Thoracic aorta (tissue), 2 donors: ENCODE results near the gene CRTC1. TPM values are rescaled to one million over a fixed set of nuclear protein-coding genes. Genes with fewer than 3 reads are reported as not detected.
A peak's percentile ranks its signal among the peaks of the same experiment; 100 is the strongest.

Experiments
- ATAC-seq: fragments of 150-250 bp; one replicate; pipeline ENCODE4 v1.8.0; 2017; ENCODE audit warnings: low read depth; ENCODE audit not compliant: insufficient number of reproducible peaks, low FRiP score
- DNase-seq: peaks from one replicate; pipeline ENCODE4 v3.0.0-alpha.2; 2020; ENCODE audit warnings: low spot score
- H3K27ac ChIP-seq, 2 donors: fragments of 200-600 bp; sonication (generic); 1 replicate in 1 of 2; 2 replicates in 1 of 2; pipeline ENCODE4 v1.5.1; 2016; ENCODE audit warnings: mild to moderate bottlenecking in 2 of 2, moderate library complexity in 2 of 2
- H3K27me3 ChIP-seq: fragments of 200-600 bp; sonication (generic); replicated peaks from 2 replicates; pipeline ENCODE4 v1.6.0; 2016; ENCODE audit warnings: mild to moderate bottlenecking; ENCODE audit not compliant: insufficient read depth
- H3K36me3 ChIP-seq: fragments of 200-600 bp; sonication (generic); one replicate; pipeline ENCODE4 v1.5.1; 2016
- H3K4me1 ChIP-seq, 2 donors: fragments of 200-600 bp; sonication (generic); 1 replicate in 1 of 2; 2 replicates in 1 of 2; pipeline versions ENCODE4 v1.5.1 to v1.6.0; 2016; ENCODE audit warnings: low read depth in 2 of 2, mild to moderate bottlenecking in 1 of 2; ENCODE audit not compliant: control insufficient read depth in 1 of 2
- H3K4me3 ChIP-seq: fragments of 200-600 bp; sonication (generic); 2 replicates; pipeline ENCODE4 v1.5.1; 2016; ENCODE audit warnings: mild to moderate bottlenecking
- H3K9me3 ChIP-seq: fragments of 200-600 bp; sonication (generic); 2 replicates; pipeline ENCODE4 v1.5.1; 2016
- CTCF ChIP-seq: fragments of 200-600 bp; sonication (generic); IDR thresholded peaks from one replicate; pipeline ENCODE4 v1.5.1; 2019; ENCODE audit warnings: antibody characterized with exemption
- total RNA-seq, 2 donors: library from RNA; depleted of rRNA; stranded (reverse); fragments of >200 nt; gene quantifications; one replicate each; pipeline versions ENCODE4 v1.1.0 to v1.2.3, GENCODE V29; 2016

The CRTC1 gene
- total RNA-seq, 2 donors from 2014 or later: 8.7 to 11.2 TPM

GRCh38 chr19:18762125-18763023 lies 78.9 kb downstream of the CRTC1 start:
- no peak for TF ChIP-seq CTCF
- no peak for DNase-seq

GRCh38 chr19:18763674-18764590 lies 80.5 kb downstream of the CRTC1 start:
- DNase-seq: no peak

More at GRCh38 chr19:18762125-18763023, 78.9 kb downstream of the CRTC1 start:
- H3K27ac ChIP-seq: no peak overlapping the region
- H3K4me3 ChIP-seq: peak overlapping the region; percentile 40
- peaks cover 4 to 21% of the 10 kb centered on the region in 2 donors for H3K4me1 ChIP-seq
- no peaks in the 10 kb centered on the region for H3K9me3 ChIP-seq
- no peak for ATAC-seq
- H3K36me3 ChIP-seq: peaks cover under 1% of the 10 kb centered on the region
- H3K27me3 ChIP-seq: no peaks in the 10 kb centered on the region

GRCh38 chr19:18764591-18765051 lies 81.1 kb downstream of the CRTC1 start:
- no peak overlapping the region for H3K27ac ChIP-seq
- H3K9me3 ChIP-seq: no peaks in the 10 kb centered on the region

More at GRCh38 chr19:18763674-18764590, 80.5 kb downstream of the CRTC1 start:
- no peak overlapping the region for H3K4me3 ChIP-seq
- no peaks in the 10 kb centered on the region for H3K9me3 ChIP-seq
- ATAC-seq: no peak
- H3K36me3 ChIP-seq: no peaks in the 10 kb centered on the region
- no peak overlapping the region for H3K27ac ChIP-seq
- no peaks in the 10 kb centered on the region for H3K27me3 ChIP-seq
- no peak for TF ChIP-seq CTCF
- peaks cover 4 to 21% of the 10 kb centered on the region in 2 donors for H3K4me1 ChIP-seq

GRCh38 chr19:18765224-18765623 lies 81.7 kb downstream of the CRTC1 start:
- Histone ChIP-seq H3K36me3 (no peaks in the 10 kb centered on the region), H3K4me1 (peaks cover 4 to 21% of the 10 kb centered on the region in 2 donors), H3K27me3 (no peaks in the 10 kb centered on the region), H3K27ac (no peak overlapping the region), H3K9me3 (no peaks in the 10 kb centered on the region), H3K4me3 (no peak overlapping the region)
- TF ChIP-seq CTCF: no peak
- no peak for ATAC-seq
- DNase-seq: no peak

More at GRCh38 chr19:18764591-18765051, 81.1 kb downstream of the CRTC1 start:
- TF ChIP-seq CTCF: no peak
- Histone ChIP-seq H3K4me1 (peaks cover 4 to 21% of the 10 kb centered on the region in 2 donors), H3K27me3 (no peaks in the 10 kb centered on the region), H3K4me3 (no peak overlapping the region), H3K36me3 (no peaks in the 10 kb centered on the region)
- DNase-seq (no peak), ATAC-seq (no peak)
